GM13977 (cell line): Measurements from ENCODE around the gene DET1.

Experiments used
- DNase-seq: peaks from one replicate; pipeline ENCODE4 v3.0.0; 2012; ENCODE audit warnings: low spot score
- in situ Hi-C: fragments of 300-500 bp; cut with MboI; formaldehyde crosslinking; loops from one replicate; pipeline ENCODE4 v1.12.0; 2022; ENCODE audit warnings: low sequenced_read_pairs, low pct_unique_long_range_greater_than_20kb, mixed read lengths, inconsistent platforms; ENCODE audit not compliant: unreplicated experiment
- TF ChIP-seq, protein P1 (sequence below): IDR thresholded peaks from 2 replicates; pipeline ENCODE4 v1.5.1; 2012; ENCODE audit warnings: mild to moderate bottlenecking, control low read depth; ENCODE audit not compliant: insufficient read depth; ENCODE audit errors: extremely low read depth, missing control alignments

The DET1 gene

DNA sequence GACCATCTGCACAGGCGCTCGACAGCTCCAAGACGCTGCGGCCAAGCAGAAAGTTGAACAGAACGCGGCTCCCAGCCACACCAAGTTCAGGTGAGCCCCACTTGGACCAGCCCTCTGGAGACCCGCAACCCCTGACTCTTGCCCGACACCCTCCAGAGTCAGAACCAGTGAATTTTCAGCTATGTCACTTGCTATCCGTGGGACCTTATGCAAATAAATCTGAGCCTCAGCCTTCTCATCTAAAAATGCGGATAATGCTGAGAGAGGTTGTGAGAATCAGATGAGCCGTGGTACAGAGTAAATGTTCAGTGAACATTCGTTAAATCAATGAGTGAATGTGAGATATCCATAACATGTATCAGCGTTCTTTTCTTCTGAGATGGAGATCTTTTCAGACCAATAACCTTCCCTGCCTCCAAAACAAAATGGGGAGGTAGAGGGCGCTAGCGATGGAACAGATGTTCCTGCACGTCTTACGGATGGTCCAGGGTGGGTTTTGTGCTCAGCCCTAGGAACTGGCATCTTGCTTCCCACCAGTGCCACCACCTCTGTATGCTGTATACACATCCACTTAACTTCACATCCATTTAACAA is 78.4 kb downstream of the DET1 start:
- TF ChIP-seq, protein P1, sequence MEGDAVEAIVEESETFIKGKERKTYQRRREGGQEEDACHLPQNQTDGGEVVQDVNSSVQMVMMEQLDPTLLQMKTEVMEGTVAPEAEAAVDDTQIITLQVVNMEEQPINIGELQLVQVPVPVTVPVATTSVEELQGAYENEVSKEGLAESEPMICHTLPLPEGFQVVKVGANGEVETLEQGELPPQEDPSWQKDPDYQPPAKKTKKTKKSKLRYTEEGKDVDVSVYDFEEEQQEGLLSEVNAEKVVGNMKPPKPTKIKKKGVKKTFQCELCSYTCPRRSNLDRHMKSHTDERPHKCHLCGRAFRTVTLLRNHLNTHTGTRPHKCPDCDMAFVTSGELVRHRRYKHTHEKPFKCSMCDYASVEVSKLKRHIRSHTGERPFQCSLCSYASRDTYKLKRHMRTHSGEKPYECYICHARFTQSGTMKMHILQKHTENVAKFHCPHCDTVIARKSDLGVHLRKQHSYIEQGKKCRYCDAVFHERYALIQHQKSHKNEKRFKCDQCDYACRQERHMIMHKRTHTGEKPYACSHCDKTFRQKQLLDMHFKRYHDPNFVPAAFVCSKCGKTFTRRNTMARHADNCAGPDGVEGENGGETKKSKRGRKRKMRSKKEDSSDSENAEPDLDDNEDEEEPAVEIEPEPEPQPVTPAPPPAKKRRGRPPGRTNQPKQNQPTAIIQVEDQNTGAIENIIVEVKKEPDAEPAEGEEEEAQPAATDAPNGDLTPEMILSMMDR: peak; percentile 37
- in situ Hi-C loops: loop anchor here (10.0 kb wide), 1 partner anchor 157 kb away; the partner anchor contains the start of gene AEN
- no peak for DNase-seq

DNA sequence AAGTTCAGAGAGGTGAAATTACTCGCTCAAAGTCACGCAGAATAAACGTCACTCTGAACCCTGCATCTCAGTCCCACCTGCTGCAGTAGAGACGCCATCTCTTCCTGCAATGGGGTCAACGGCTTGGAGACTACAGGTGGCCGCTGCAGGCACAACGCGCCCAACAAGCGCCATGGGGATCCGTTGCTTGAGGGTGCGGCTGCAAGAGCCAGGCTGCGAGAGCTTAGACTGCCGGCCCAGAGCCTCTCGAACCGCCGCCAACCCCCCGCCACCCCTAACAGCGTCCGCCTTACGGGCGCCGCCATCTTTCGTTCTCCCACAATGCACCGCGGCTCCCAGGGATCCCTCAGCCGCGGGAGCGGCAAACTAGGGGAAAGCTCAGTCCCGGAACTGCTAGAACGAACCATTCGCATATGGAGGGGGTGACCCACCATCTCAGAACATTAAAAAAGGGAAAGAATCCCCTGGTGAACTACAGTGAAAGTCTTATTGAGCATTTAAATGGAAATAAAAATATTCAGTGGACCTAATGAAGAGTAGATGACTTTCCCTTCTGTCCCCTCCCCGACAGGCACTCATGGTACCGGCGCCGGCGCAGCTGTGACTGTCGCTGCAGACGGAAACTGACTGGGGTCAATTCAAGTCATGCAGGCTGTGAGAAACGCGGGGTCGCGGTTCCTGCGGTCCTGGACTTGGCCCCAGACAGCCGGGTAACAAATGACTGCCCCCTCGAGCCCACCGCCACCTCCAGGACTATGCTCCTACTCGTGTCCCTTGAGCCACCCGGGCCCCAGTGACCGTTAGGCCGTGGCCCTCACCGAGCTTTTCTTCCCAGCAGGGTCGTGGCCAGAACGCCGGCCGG is 79.2 kb downstream of the DET1 start, which contains the start of the genes MRPL46 and MRPS11:
Gene MRPL46 (minus strand): TSS at position 316 of the 862 bp plus-strand sequence. CDS start 11 bp downstream, at position 305.
Gene MRPS11 (plus strand): TSS at position 636 of the 862 bp plus-strand sequence. CDS start 10 bp downstream, at position 646.
- DNase-seq: peak; percentile 84
- in situ Hi-C loops: loop anchor here (10.0 kb wide), 1 partner anchor 157 kb away; the partner anchor contains the start of gene AEN
- TF ChIP-seq, protein P1: no peak

GRCh38 chr15:88465633-88466224 is 80.8 kb downstream of the DET1 start:
- TF ChIP-seq, protein P1: no peak
- no peak for DNase-seq
- in situ Hi-C loops: loop anchor here (10.0 kb wide), 1 partner anchor 159 kb away; the partner anchor contains the start of gene AEN

- no peak for DNase-seq
- in situ Hi-C loops: loop anchor here (10.0 kb wide), 1 partner anchor 161 kb away; the partner anchor contains the start of gene AEN
- TF ChIP-seq, protein P1: no peak
Measured at GRCh38 chr15:88463870-88464532, 82.5 kb downstream of the DET1 start.
